T-helper 2 cell (primary cell): ENCODE results near the gene THSD4.

Experiments
- DNase-seq, 5 experiments: peaks; one replicate each; pipeline versions ENCODE4 v3.0.0 to v3.0.0-alpha.2; 2012 to 2022

The THSD4 gene

DNA sequence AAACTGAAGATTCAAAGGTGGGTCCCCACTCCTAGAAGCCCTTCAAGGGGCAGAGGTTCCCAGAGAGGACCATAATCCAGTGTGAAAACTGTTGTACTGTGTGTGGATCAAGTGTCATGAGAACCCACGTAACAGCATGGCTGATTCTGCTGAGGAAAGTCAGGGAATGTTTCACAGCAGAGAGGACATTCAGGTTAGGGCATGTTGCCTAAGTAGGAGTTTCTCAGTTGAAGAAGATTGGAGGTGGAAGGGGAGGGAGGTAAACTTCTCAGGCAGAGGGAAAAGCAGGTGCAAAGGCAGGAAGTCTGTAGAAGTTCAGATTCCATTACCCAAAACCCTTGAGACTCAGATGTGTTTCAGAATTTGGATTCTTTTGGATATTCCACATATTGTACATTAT is 448.9 kb downstream of the THSD4 start:
- no peak for DNase-seq

DNA sequence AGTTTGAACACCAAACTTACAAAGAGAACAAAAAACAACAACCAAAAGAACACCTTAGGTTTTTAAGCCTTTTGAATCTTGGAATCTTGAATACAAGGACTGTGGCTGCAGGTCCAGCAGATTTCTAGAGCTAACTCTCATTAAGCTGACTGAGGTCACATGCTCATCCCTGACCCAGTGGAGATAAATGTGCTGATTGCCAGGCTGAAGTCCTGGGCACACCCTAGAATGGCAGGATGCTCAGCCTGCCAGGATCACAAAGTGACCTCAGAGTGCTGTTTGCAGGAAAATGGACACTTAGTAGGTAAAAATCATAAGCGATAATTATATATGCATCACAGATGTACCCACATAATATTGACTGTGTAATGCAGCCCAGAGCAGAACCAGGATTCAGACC is 449.7 kb downstream of the THSD4 start:
- no peak for DNase-seq

DNA sequence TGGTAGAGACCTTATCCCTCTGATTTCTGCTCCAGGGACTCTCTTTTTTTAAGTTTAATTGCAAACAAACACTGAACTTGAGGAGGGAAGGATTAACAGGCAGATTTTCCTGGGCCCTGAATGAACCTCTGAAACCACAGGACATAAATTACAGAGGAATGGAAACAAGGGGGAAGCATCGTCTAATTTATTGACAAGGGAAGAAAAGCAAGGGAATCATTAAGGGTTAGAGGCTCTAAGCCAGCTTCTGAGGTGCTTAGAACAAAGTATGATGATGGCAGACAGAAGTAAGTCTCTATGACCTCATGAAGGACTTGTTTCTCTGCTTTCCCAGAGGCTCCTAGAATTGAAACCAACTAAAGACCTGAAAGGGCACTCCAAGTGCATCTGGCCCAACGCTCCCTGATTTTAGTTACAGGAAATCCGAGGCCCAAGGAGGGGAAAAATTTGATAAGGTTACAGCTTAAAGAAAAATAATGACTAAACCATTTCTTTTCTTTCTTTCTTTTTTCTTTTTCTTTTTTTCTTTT is 450.4 kb downstream of the THSD4 start:
- no peak for DNase-seq

DNA sequence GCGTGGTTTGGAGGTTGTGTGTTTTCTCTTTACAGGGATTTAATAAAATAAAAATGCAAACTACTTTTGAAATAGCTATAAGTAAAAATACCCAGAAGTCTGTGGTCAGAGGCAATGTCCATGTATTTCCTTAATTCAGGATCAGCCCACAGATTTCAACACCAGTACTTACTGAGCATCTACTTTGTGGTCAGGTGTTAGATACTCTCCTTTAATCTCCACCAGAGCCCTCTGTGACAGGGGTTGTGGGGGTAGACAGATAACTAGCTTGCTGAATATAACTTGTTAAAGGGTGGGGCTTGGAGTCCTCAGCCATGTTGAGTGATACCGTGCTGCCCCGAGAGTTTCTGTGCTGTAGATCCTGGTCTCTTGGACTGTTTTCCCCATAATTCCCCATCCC is 451.0 kb downstream of the THSD4 start:
- DNase-seq: no peak

DNA sequence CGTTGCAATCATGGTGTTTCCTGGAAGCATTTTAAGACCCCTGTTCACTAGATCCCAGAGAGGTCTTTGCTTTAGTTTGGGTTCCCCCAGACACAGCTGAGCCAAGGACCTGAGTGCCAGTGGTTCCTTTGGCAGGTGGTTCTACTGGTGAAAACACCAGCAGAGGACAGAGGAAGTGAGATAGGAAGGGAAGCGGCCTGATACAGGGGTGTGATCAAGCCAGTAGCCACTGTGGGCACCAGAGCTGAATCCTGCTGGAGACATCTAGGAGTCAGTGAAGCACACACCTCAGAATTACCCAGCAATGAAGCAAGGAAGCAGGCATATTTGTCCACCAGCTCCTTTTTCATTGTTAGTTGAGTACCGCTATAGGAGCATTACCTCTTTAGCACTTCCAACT is 451.9 kb downstream of the THSD4 start:
- DNase-seq: no peak

DNA sequence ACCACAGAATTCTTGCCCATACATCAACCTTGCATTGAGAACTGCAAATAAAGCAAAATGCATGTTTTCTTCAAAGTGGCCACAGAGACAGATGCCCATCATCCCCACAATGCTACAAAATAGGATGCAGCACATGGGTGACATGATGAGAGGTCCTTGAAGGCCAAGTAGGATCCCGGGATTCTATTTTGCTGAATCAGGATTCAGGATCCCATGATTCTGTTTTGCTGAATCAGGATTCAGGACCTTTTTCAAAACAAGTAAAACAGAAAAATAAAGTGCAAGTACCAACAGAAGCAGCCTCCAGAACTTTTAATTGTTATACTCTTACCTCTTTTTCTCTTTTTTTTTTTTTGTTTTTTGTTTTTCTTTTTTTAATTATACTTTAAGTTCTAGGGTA is 453.0 kb downstream of the THSD4 start:
- no peak for DNase-seq

DNA sequence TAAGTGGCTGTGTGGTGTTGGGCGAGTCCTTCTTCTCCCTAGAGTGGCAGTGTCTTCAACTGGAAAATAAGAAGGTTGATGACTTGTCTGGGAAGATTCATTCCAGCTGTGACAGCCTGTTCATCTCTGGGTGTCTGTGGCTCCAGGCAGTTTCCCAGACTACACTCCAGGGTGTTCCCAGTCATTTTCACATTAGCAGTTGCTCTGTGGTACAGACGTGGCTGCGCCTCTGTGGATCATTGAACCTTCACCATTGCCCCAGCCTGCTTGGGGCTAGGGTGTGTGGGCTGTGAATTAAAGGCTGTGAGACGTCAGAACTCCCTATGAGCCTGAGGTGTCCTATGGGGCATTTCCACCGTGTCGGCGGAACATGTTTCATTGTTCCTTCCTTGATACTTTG is 455.5 kb downstream of the THSD4 start:
- DNase-seq: no peak

DNA sequence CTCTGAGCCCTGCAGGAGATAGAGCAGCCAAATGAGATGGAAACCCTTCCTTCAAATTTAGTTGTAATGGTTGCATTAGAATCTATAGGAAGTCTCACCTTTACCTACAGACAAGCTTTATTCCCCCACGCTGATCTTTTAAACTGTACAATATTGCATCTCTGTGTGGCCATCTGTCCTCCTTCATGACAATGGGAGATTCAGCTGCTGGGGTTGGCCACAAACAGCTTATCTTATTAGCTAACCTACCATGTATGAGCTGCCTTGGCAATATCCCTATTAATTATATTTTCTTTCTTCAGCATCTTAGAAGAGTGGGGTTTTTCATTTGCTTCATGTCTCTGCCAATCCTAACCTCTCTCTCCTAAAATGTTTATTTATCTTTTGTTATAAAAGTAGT is 456.4 kb downstream of the THSD4 start:
- DNase-seq: no peak

DNA sequence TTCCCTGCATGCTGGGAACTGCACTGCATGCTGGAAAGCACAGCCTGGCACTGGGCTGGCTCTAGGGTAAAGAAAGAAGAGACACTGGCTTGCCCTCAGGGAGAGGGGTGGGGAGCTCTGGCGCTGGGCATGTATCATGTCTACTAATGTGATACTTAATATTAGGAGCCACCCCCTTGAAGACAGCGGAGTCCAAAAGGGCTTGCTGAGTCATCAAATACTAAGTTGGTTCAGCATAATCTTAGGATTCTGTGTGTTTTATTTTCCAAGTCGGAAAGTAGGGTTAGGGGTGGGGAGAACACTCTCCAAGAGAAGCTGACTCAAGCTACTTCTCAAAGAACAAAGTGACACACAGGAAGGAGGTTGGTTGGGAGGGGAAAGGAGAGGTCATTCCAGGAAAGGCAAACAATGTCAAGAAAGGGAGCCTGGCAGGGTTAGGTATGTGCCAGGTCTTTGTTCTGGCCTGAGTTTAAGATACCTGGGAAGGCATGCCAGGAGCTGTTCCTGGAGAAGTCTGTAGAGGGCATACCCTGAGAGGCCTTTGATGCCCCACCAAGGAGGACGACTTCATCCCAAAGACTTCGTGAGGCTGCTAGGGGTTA is 457.3 kb downstream of the THSD4 start:
- no peak for DNase-seq

DNA sequence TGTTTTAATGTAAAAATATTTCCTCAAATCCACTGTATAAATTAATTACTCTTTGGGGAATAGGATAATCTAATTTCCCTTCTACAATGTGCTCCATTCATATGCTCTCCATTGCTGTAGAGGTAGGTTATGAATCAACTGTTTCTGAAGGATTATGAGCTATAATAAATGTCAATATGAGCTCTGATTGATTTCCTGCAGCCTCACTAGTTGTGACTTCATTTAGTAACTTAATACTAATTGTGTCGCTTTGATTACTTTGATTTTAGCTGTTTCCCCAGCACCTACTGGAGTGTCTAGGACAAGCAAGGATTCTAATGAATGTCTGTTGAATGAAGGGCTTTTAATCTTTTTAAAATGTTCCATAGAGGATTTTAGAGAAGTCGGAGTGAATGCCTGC is 458.3 kb downstream of the THSD4 start:
- DNase-seq: no peak

DNA sequence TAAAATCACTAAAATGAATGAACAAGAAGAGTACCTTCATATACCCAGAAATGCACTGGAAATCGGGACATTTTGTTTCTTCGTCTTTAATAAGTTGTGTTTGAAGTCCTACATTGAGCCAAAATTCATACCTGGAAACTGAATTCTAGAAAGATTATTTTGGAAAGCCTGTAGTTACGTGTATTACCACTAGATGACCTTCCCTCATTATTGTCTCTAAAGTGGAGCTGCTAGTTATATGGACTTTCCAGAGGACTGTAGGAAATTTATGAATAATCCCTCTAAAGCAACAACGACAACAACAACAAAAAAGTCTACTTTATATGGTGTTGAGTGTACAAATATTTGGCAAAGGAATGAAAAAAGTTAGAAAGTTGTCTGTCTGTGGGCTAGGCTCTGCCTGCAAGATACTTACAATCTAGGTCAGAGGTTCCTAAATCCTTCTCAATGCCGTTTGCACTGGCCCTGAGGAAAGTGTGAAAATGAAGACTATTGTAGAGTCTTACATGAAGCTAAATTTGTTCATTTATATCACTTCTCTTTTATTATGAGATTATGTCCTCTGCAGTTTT is 460.3 kb downstream of the THSD4 start:
- no peak for DNase-seq

DNA sequence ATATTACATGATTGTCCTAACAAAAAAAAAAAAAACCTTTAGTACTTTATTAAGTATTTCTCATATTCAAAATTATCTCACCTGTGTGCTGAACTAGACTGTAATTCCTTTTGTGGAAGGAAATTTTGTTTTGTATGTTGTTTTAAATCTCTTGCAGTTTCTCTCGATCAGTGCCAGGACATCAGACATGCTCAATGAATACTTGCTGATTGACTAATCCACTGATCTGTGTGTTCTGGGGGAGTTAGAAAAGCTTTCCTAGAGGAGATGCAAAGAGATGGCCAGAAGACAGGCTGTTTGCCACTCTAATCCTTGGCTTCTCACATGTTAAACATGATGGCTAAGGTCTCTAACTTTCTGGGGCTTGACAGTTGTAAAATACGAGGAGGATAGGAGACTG is 461.8 kb downstream of the THSD4 start:
- DNase-seq: no peak

DNA sequence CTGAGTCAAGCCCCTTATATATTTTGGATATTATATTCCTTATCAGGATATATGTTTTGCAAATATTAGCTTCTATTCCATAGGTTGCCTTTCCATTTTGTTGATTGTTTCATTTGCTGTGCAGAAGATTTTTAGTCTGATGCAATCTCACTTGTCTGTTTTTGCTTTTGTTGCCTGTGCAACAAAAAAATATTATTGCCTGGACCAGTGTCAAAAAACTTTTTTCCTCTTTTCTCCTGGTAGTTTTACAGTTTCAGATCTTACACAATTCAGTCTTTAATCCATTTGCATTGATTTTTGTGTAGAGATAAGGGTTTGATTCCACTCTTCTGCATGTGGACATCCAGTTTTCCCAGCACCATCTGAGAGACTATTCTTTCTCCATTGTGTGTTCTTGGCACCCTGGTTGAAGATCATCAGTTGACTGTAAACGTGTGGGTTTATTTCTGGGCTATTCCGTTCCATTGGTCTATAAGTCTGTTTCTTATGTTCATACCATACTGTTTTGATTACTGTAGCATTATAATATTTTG is 466.2 kb downstream of the THSD4 start:
- no peak for DNase-seq

DNA sequence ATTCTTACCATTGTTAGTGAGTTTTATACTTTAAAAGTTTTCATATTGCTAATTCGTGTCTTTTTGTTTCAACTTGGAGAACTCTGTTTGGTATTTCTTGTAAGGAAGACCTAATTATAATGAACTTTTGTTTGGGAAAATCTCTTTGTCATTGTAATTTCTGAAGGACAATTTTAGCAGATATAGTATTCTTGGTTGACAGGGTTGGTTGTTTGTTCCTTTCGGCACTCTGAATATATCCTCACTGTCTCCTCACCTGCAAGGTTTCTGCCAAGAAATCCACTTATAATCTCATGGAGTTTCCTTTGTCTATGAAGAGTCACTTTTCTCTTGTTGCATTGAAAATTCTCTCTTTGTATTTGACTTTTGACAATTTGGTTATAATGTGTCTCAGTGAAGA is 469.9 kb downstream of the THSD4 start:
- DNase-seq: no peak

DNA sequence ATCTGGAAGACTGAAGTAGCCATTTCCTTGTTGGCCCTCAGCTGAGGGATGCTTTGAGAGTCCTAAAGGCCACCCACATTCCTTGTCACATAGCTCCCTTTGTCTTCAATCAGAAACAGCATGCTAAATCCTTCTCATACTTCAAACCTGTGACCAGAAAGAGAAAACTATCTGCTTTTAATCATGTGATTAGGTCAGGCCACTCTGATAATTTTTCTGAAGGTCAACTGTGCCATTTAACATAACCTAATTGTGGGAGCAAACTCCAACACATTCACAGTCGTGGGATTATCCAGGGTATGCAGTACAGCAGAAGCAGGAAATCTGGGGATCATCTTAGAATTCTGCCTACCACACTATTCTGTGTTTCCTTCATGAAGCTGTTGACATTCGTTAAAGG is 471.2 kb downstream of the THSD4 start:
- DNase-seq: no peak

DNA sequence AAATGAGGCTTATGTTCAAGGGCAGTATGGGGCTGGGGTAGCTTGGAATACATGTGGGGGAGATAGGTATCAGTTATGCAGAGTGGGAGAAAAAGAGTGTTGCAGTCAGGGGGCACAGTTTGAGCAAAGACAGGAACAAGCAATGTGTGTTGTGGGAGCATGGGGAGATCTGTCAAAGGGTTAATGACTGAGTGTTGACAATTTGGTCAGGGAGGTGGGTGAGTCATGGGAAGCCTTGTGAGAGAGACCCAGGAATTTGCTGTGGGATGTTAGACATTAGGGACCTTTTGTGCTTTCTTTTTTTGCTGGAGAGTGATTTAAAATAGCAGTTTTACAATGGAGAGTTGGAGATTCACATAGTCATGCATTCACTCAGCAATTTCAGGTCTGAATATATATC is 473.5 kb downstream of the THSD4 start:
- no peak for DNase-seq

DNA sequence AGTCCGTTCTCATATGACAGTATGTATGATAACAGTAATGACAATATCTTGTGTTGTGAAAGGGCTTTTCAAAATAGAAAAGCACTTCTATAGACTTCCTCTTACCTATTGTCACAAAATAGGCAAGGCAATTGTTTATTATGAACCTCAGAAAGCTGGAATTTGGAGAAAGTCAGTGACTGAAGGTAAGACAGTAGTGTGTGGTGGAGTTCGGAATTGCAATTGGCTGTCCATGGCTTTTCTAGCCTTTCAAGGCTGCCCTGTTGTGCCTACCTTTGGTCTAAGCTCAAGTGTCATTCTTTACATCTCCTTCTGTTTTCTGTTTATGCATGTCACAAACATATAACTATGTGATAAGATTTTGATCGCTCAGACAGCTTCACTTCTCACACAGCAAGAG is 475.8 kb downstream of the THSD4 start:
- no peak for DNase-seq

DNA sequence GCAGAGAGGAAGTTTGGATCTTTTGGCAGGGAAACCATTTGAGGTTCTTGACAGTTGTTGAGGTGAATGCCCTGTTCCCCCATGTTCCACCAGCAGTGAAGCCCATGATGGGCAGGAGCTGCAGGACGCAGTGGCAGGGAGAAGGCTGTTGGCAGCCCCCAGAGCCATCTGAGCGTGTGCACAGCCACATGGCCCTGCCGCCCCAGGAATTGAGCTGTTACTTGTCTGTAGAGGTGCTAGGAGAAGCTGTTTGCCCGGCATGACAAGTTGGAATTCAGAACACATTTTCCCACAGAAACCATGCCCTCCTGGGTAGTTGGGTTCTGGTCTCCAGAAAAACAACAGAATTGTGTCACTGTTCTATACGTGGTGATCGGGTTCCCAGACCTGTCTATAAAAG is 476.9 kb downstream of the THSD4 start:
- no peak for DNase-seq

DNA sequence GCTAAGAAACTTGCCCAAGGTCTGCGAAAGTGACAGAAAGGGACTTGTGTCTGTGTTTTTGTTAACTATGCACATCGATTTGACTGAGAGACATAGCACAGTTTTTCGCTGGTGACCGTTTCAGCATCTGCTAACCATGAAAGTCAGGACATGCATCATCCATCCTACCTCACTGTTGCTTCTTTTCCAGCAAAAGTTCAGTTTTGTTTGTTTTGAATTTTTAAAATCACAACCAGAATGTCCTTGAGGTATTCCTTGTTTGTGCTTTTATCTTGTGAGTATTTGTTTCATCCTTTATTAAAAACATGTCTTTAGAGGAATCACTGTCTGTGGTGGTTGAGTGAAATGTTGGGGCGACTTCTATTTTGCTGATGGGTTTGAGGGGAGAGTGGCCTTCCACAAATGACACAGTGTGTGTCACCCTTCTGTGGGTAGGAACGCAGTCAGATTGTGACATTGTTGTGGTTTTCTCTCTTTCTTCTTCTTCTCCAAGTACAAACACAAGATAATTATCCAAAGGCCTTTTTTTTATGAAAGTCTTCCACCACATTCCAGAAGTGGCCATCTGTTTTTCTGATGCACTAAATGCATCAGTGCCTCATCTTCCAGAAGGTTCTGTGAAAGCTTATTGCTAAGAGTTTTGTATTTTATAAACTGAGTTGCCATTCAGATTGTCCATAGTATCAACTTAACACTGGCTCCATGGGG is 480.7 kb downstream of the THSD4 start:
- DNase-seq: no peak

DNA sequence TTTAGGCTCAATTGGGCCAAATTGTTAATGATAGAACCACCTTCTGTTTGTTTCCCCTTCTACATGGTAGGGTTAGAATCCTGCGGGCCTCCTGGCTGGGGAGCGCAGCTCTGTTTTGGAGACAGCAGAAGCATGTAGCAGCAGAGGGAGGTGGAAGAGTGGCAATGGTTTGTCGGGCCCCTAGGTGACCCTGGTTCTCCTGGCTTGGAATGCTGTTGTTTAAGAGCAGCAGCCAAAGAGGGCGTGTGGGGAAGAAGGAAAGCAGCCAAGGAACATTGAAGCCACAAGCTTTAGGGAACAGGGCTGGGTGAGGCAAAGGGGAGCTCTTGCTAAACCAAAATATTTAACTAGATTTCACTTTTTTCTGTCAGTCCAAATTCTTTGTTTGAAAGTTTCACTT is 481.4 kb downstream of the THSD4 start:
- DNase-seq: no peak

DNA sequence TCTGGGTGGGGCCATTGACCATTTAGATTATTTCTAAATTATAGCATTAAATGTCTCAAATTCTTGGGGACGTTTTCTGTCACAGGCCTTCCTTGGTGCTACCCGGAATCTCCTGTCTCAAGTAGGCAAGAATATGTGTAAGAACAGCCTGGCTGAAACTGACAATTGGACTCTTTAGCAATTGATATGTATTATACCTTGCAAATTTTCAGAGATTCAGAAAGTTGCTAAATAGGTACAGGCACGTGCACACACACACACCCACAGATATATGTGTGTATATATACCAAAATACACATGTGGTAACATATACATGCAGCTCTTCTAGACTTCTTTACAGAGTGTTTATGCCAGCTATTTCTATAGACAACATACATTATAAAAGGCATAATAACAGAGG is 481.9 kb downstream of the THSD4 start:
- no peak for DNase-seq

DNA sequence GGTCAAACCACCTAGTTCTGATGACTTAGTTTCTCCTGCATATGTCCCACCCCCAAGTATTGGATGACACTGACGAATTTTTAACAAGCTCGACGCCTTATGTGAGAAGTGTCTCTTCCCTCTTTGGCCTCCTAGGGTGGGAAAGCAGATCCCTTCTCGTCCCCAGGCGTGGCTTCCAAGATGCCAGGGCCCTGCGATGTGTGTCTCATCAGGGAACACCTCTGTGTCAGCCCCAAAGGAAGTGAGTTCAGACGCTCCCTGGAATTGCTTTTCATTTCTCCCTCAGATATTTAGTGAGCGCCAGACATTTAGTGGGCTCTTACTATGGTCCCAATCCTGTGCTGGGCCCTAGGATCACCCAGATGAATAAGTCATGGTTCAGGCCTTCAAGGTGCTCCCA is 482.4 kb downstream of the THSD4 start:
- no peak for DNase-seq

DNA sequence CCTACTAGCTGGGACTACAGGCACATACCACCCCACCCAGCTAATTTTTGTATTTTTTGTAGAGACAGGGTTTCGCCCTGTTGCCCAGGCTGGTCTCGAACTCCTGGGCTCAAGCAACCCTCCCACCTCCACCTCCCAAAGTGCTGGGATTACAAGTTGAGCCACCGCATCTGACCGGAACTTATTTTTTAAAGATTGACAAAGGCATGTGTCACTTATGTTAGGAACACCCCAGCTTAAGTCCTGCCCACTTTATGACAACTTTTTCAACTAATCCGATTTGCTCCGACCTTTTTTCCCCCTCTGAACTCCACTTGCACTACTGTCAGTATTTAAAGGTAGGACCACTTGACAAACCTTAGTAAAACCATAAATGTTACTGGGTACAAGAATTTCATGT is 483.5 kb downstream of the THSD4 start:
- DNase-seq: no peak
